Measurements from ENCODE around the gene TPI1.

TPI1 gene

GRCh38 chr12:6858799-6859198 is 8.5 kb upstream of the TPI1 start:
- no peak for TF ChIP-seq POLR2AphosphoS5 (IDR thresholded peaks at IDR 0.05; ENCODE audit: low read depth, low read length)
- TF ChIP-seq TAF1 (IDR thresholded peaks at IDR 0.05; ENCODE audit: borderline replicate concordance, insufficient read depth, low read length): no peak
- TF ChIP-seq FOXP2 (optimal IDR thresholded peaks at IDR 0.05; ENCODE audit: borderline replicate concordance, extremely low read depth, extremely low read length, insufficient read depth): no peak
- no peak for TF ChIP-seq SIN3A (IDR thresholded peaks at IDR 0.05; ENCODE audit: borderline replicate concordance, insufficient read depth, low read length)

GRCh38 chr12:6860116-6860515 is 7.2 kb upstream of the TPI1 start:
- no peak for TF ChIP-seq FOXP2 (optimal IDR thresholded peaks at IDR 0.05; ENCODE audit: borderline replicate concordance, extremely low read depth, extremely low read length, insufficient read depth)
- no peak for TF ChIP-seq POLR2AphosphoS5 (IDR thresholded peaks at IDR 0.05; ENCODE audit: low read depth, low read length)

DNA sequence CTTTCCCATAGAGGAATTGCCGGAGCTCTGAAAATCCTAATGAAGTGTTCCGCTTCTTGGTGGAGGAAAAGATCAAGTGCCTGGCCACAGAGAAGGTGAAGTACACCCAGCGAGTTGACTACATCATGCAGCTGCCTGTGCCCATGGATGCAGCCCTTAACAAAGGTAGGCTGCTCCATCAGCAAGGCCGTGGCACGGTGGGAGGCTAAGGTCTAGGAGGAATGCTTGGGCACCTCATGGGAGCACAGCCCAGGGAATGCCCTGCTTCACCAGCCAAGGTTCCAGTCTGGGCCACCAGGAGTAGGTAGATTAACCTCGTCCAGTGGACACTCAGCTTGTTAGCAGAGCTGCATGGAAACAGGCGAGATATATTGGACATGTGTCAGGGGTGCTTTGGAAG is 6.4 kb upstream of the TPI1 start:
- TF ChIP-seq TAF1 (IDR thresholded peaks at IDR 0.05; ENCODE audit: borderline replicate concordance, insufficient read depth, low read length) (no peak), FOXP2 (optimal IDR thresholded peaks at IDR 0.05; ENCODE audit: borderline replicate concordance, extremely low read depth, extremely low read length, insufficient read depth) (no peak)

DNA sequence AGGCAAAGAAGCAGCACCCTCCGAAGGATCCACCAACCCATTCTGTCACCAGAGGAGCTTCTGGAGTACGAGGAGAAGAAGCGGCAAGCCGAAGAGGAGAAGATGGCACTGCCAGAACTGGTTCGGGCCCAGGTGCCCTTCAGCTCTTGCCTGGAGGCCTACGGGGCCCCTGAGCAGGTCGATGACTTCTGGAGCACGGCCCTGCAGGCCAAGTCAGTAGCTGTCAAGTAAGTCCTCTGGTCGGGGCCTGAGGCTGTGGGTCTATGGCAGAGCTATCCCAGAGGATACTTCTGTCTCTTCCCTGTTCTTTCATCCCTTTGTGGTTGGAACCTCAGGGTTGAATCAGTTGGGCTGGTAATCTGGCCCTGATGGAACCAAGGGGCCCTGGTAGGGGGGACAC is 5.9 kb upstream of the TPI1 start:
- no peak for TF ChIP-seq POLR2AphosphoS5 (IDR thresholded peaks at IDR 0.05; ENCODE audit: low read depth, low read length)
- TF ChIP-seq SIN3A (IDR thresholded peaks at IDR 0.05; ENCODE audit: borderline replicate concordance, insufficient read depth, low read length): no peak
- no peak for TF ChIP-seq TAF1 (IDR thresholded peaks at IDR 0.05; ENCODE audit: borderline replicate concordance, insufficient read depth, low read length)
- TF ChIP-seq, protein P1, sequence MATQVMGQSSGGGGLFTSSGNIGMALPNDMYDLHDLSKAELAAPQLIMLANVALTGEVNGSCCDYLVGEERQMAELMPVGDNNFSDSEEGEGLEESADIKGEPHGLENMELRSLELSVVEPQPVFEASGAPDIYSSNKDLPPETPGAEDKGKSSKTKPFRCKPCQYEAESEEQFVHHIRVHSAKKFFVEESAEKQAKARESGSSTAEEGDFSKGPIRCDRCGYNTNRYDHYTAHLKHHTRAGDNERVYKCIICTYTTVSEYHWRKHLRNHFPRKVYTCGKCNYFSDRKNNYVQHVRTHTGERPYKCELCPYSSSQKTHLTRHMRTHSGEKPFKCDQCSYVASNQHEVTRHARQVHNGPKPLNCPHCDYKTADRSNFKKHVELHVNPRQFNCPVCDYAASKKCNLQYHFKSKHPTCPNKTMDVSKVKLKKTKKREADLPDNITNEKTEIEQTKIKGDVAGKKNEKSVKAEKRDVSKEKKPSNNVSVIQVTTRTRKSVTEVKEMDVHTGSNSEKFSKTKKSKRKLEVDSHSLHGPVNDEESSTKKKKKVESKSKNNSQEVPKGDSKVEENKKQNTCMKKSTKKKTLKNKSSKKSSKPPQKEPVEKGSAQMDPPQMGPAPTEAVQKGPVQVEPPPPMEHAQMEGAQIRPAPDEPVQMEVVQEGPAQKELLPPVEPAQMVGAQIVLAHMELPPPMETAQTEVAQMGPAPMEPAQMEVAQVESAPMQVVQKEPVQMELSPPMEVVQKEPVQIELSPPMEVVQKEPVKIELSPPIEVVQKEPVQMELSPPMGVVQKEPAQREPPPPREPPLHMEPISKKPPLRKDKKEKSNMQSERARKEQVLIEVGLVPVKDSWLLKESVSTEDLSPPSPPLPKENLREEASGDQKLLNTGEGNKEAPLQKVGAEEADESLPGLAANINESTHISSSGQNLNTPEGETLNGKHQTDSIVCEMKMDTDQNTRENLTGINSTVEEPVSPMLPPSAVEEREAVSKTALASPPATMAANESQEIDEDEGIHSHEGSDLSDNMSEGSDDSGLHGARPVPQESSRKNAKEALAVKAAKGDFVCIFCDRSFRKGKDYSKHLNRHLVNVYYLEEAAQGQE (IDR thresholded peaks at IDR 0.05; ENCODE audit: insufficient read depth in 1 of 2, low read depth in 2 of 2, low read length in 2 of 2): no peak
- TF ChIP-seq FOXP2 (optimal IDR thresholded peaks at IDR 0.05; ENCODE audit: borderline replicate concordance, extremely low read depth, extremely low read length, insufficient read depth): no peak

GRCh38 chr12:6863033-6863432 is 4.3 kb upstream of the TPI1 start:
- TF ChIP-seq FOXP2 (optimal IDR thresholded peaks at IDR 0.05; ENCODE audit: borderline replicate concordance, extremely low read depth, extremely low read length, insufficient read depth) (no peak), POLR2AphosphoS5 (IDR thresholded peaks at IDR 0.05; ENCODE audit: low read depth, low read length) (no peak), TAF1 (IDR thresholded peaks at IDR 0.05; ENCODE audit: borderline replicate concordance, insufficient read depth, low read length) (no peak), SIN3A (IDR thresholded peaks at IDR 0.05; ENCODE audit: borderline replicate concordance, insufficient read depth, low read length) (no peak)
- TF ChIP-seq, protein P1 (IDR thresholded peaks at IDR 0.05; ENCODE audit: insufficient read depth in 1 of 2, low read depth in 2 of 2, low read length in 2 of 2): no peak

- TF ChIP-seq, protein P1 (IDR thresholded peaks at IDR 0.05; ENCODE audit: insufficient read depth in 1 of 2, low read depth in 2 of 2, low read length in 2 of 2): no peak
- TF ChIP-seq TAF1 (IDR thresholded peaks at IDR 0.05; ENCODE audit: borderline replicate concordance, insufficient read depth, low read length) (no peak), POLR2AphosphoS5 (IDR thresholded peaks at IDR 0.05; ENCODE audit: low read depth, low read length) (no peak), FOXP2 (optimal IDR thresholded peaks at IDR 0.05; ENCODE audit: borderline replicate concordance, extremely low read depth, extremely low read length, insufficient read depth) (no peak), SIN3A (IDR thresholded peaks at IDR 0.05; ENCODE audit: borderline replicate concordance, insufficient read depth, low read length) (no peak)
Observed at GRCh38 chr12:6863586-6864321, 3.6 kb upstream of the TPI1 start.

Measured in PFSK-1 (cell line).